GM21619 (cell line): ENCODE data around the gene RAB43.
"Not testable (repeated sequence)": the region's sequence is repeated elsewhere in the genome, so short reads cannot be mapped to it uniquely, and the experiment has no call there.

Experiments used
- ATAC-seq: cut with Tn5 transposase; IDR thresholded peaks from one replicate; pipeline ENCODE4 v1.9.1; 2021; ENCODE audit not compliant: unreplicated experiment

Gene RAB43

DNA sequence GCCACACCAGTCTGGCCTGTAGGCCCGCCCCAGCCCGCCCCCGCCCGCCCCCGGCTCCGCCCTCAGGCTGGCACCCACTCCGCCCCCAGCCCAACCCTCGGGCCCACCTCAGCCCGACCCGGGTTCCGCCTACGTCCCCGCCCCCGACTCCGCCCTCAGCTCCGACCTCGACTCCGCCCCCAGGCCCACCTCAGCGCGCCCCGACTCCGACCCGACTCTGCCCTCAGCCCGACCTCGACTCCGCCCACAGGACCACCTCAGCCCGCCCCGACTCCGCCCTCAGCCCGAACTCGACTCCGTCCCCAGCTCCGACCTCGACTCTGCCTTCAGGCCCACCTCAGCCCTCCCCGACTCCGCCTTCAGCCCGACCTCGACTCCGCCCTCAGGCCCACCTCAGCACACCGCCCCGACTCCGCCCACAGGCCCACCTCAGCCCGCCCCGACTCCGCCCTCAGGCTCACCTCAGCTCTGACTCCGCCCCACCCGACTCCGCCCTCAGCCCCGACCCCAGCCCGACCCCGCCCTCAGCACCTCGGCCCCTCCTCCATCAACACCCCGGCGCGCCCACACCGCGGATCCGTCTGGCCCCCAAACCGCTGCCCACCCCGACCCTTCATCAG is at the start of gene RAB43:
Gene RAB43, minus strand, starts transcription at position 13 of the 620 bp plus-strand sequence. CDS start 315 bp downstream, outside the sequence.
- peak; percentile 30 for ATAC-seq

DNA sequence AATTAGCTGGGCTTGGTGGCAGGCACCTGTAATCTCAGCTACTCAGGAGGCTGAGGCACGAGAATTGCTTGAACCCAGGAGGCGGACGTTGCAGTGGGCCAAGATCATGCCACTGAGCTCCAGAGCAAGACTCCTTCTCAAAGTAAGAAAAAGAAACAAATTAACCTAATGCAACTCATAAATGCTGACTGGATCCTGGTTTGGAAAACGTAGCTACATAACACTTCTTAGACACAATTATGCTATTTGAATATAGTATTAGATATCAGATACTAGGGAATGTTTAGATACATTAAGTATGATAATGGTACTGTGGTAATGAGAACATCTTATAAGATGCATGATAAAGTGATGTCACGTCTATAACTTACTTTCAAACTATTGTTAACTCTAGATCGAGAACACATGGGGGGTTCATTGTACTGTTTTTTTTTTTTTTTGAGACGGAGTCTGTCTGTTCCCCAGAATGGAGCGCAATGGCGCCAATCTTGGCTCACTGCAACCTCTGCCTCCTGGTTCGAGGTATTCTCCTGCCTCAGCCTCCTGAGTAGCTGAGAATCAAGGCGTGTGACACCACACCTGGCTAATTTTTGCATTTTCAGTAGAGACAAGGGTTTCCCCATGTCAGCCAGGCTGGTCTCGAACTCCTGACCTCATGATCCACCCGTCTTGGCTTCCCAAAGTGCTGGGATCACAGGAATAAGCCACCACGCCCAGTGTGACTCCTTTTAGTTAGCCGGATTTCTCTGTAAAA is 45.2 kb upstream of the RAB43 start:
- ATAC-seq: no peak

DNA sequence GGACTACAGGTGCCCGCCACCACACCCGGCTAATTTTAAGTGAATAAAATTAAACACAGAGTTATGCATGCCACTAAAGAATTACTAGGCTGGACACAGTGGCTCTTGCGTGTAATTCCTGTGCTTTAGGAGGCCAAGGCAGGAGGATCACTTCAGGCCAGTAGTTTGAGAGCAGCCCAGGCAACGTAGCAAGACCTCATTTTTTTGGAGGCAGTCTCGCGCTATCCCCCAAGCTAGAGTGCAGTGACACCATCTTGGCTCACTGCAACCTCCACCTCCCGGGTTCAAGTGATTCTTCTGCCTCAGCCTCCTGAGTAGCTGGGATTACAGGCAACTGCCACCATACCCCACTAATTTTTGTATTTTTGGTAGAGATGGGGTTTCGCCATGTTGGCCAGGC is 44.0 kb upstream of the RAB43 start:
- ATAC-seq: not testable (repeated sequence)

DNA sequence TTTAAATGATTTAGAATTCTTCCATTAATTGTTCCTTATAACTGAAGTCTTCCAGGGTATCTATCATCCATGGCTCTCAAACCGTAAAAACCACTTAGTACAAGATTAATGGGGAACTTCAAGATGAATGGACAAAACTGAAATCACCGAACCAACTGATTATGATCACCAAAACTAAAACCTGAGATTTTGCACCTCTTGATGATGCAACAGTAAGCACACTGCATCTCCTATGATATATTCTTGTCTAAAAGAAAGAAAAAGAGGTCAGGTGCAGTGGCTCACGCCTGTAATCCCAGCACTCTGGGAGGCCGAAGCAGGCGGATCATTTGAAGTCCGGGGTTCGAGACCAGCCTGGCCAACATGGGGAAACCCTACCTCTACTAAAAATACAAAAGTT is 42.9 kb upstream of the RAB43 start:
- no peak for ATAC-seq

DNA sequence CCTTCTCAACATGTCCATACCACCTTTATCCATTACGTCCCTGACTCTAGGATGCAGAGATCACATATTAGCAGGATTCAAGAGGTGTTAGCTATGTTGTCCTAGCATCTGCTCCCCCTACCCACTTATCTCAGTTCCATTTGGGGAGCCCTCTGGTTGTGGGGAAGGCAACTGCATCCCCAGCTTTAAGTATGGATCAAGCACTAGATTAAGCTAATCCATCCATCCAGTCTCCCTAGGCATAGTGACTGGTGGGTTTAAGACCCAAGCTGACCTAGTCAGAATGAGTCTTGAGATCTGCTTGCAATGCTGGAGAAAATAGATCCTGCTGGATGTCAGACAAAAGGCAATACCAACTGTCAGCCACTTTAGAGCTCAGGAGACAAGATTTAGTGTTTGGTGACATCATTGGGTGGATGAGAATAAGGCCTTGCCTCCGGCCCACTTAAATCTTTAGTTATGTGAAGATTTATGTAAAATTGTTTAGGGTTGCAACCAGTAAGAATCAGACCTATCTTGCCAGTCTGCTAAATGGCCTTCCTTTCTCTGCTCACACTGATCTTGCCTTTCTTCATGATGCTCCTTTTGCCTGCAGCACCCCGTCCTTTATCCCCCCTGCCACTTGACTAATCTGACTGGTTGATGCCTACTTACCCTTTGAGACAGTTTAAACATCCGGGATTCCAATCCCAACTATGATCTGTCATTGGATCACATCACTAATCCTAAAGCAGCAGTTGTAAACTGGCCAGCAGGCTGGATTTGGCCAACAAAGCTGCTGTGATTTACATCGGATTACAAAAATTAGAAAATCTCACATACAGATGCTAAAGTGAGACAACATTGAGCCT is 41.4 kb upstream of the RAB43 start:
- ATAC-seq: no peak

DNA sequence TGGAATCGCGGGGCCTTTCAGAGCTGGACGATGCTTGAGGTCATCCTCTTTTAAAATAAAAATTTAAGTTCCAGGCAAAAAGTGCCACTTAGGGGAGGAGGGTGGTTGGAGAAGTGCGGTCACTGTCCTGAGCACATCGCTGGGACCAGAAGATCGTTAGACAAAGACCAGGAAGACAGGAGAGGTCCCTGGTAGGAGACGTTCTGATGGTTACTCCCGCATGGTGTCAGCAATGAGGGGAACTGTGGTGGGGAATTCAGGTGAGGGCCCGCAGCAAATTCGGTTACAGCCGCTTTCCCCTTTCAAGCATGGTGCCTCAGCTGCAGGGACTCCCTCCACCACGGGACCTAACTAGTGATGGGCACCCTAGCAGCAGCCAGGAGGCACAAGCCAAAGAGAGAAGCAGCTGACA is 40.3 kb upstream of the RAB43 start:
- ATAC-seq: peak; percentile 4

DNA sequence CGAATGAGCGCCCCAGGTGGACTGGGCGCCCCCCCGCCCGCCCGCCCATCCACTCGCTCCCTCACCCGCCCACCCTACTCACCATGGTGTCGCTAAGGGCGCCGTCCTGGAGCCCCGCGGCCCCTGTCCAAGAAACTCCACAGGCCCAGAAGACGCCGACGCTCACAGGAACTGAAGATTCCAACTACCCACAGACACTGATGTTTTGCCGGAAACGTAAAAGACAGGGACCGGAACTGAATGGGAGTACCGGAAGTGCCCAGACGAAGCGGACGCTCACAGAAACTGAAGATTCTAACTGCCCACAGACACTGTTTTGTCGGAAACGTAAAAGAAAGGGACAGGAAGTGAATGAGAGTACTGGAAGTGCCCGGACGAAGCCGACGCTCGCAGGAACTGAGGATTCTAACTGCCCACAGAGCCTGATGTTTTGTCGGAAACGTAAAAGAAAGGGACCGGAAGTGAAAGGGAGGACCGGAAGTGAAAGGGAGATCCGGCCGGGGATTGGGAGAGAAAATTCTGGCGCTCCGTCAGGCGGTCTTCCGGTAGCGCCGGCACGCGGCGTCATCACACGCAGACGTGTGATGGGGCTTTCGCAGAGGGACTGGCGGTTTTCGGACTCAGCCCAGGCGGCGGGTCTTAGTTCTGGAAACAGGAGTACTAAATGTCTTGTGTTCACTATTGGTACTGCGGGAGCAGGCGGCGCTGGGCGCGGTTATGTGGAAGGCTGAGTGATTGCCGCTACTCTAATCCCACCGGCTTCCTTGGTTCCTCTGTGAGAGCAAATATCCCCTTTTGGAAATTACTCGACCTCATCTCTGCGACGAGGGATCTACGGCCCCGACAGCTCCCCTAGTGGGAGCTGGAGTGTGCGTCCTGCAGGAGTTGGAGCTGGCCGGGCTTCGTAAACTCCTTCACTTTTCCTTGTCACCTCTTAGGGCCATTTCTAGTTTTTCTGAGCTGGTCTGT is 39.6 kb upstream of the RAB43 start, which contains the start of gene ISY1:
Gene ISY1, minus strand, starts transcription at position 173 of the 969 bp plus-strand sequence. Its CDS starts 88 bp downstream, at position 85.
- ATAC-seq: peak; percentile 82

DNA sequence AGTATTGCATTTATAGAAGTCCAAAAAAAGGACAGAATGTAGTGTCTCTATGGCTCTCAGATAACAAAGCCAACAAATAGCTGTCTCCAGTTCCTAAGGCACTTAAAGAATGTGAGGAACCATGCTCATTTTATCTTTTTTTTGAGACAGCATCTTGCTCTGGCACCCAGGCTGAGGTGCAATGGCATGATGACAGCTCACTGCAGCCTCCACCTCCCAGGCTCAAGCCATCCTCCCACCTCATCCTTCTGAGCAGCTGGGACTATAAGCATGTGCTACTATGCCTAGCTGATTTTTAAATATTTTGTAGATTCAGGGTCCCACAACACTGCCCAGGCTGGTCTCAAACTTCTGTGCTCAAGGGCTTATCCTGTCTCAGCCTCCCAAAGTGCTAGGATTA is 23.2 kb upstream of the RAB43 start:
- ATAC-seq: no peak

DNA sequence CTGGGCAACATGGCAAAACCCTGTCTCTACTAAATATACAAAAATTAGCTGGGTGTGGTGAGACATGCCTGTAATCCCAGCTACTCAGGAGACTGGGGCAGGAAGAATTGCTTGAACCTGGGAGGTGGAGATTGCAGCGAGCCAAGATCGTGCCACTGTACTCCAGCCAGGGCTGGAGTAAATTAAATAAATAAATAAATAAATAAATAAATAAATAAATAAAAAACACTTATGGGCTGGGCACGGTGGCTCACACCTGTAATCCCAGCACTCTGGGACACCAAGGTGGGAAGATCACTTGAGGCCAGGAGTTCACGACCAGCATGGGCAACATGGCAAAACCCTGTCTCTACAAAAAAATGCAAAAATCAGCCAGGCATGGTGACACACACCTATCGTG is 19.4 kb upstream of the RAB43 start:
- not testable (repeated sequence) for ATAC-seq

DNA sequence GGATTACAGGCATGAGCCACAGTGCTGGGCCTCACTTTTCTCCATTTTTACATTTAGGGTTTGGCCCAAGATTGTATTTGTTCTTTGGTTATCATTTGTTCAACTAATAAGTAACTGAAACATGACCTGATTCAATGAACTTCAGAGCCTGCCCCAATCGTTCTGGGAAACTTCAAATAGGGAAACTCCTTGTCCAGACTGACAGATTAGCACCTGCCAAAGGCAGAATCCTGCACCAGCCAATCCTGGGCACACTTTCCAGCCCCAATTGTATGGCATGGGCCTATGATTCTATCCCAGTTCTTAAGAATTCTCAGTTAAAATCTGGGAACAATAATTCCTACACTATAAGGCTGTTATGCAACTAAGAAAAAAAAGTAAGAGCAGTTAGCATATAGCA is 18.3 kb upstream of the RAB43 start:
- no peak for ATAC-seq

DNA sequence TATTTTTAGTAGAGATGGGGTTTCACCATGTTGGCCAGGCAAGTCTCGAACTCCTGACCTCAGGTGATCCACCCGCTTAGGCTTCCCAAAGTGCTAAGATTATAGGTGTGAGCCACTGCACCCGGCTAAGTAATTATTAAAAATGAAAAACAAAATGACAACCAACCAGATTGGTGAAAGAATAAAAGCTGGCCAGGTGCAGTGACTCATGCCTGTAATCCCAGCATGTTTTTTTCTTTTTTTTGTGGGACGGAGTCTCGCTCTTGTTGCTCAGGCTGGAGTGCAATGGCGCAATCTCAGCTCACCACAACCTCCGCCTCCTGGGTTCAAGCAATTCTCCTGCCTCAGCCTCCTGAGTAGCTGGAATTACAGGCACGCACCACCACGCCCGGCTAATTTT is 14.7 kb upstream of the RAB43 start:
- ATAC-seq: not testable (repeated sequence)

DNA sequence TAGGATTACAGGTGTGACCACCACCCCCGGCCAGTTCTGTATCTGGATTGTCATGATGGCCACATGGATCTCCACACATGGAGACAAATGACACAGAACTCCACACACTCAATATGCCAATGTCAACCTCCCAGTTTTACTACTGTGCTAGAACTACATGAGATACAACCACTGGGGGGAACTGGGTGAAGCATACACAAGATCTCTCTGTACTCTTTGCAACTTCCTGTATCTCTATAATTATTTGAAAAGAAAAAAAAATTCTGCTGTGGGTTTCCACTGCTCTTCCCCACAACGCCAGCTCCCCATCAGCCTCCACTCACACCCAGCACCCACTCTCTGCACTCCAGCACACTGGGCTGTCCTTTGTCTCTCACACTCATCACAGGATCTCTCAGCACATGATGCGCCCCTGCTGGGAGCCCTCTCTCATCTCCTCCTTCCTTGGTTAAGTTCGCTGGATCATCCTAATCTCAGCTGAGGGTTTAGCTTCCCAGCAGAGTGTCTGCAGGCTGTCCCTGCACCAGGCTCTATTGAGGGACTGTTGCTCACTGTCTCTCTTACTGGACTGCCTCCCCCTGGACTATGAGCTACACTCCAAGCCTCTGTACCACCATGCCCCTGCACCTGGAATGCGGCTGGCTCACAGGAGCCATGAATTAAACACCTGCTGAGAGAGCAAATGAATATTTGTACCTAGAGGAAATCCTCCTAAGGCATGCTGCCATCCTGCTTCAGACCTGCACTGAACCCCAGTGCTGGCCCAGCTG is 10.7 kb upstream of the RAB43 start:
- ATAC-seq: no peak

DNA sequence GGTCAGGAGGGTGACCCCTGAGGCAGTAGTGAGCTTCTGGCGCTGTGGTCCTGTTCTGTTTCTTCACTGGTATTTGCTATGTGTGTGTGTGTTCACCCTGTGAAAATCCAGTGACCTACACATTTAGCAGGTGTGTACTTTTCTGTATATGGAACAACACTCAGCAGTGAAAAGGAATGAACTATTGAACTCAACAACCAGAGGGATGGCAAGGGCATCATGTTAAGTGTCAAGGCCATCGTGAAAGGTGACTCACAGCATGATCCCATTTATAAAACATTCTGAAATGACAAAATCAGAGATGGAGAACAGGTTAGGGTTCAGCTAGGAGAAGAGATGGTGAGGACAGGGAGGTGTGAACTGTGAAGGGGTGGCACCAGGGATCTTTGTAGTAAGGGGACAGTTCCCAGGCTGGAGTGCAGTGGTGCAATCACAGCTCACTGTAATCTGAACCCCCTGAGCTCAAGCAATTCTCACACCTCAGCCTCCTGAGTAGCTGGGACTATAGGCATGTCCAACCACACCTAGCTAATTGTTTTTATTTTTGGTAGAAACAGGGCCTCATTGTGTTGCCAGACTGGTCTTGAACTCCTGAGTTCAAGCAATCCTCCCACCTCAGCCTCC is 10.0 kb upstream of the RAB43 start:
- no peak for ATAC-seq

DNA sequence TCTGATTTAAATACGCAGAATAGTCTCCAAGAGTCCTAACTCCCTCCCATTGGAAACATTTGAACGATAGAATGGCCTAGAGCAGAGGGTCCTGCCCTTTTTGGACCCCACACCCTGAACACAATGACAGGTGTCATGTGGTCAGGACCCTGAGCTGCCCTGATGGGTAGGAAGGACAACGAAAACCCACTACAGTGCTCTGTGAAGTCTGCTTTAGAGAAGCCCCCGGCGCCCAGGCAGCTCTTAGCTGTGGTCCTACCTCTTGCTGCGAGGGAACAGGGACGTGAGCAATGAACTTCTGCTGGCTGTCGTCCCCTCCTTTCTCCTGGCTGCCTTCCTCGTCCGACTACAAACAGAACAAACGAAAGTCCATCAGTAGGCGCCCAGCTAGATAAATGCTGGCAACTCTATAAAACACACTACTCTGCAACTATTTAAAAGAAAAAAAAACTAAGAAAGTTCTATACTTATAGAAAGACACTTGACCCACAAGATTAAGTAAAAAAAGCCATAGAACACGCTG is 8.7 kb upstream of the RAB43 start:
- ATAC-seq: no peak

DNA sequence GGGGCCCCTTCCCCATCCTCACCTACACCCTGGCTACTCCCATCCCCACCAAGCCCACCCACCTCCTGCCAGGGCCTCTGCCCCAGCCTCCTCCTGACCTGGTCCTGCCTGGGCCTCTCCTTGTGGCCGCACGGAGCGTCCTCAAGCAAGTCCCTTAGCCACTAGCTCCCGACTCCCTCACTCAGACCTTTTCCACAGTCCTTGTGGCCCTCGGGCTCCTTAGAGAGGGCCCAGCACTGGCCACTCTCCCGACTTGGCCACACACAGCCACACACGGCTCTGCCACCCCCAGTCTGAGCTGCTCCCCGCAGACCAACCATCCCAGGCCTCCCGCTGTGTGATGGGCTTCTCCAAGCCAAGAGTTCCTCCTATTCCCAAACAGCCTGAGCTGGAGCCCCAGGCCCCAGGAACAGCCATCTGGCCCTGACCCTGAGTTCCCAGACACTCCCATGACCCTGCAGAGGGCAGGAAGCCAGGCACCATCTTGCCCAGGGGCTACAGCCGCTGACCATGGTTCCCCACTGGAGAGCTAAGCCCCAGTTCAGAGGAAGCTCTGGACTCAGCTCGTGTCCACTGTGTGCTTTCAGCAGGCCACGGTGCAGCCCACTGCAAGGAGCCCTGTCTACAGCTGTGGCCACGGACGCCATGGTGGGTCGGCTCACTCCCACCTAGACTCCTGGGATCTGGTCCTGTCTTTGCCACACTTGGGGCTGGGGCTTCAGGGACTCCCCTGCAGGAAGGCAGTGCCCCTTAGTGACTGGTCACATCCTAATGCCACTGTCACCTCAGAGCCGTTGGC is 7.0 kb upstream of the RAB43 start:
- ATAC-seq: no peak

DNA sequence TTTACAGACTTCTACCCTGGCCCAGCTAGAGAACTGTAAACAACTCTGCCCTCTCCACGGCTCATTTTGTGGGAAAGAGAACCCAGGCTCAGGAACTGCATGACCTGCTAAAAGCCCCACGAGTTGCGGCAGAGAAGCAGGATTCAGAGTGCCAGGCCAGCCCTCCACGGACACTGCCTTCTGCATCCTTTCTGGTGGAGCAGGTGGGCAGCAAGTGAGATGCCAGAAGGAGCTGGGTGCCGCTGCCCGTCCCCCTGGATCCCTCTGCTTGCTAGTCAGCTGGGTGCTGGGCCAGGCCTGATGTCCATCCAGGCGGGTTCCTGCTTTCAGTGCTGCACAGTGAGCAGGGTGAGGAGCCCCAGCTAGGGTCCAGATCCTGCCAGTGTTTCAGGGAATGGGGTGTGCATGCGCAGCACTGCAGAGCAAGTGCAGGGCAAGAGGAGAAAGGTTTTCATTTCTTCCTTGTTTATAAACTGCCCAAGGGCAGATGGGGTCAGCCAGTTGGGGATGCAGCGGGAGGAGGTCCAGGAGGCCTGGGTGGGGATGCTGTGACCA is 5.2 kb upstream of the RAB43 start:
- ATAC-seq: no peak

DNA sequence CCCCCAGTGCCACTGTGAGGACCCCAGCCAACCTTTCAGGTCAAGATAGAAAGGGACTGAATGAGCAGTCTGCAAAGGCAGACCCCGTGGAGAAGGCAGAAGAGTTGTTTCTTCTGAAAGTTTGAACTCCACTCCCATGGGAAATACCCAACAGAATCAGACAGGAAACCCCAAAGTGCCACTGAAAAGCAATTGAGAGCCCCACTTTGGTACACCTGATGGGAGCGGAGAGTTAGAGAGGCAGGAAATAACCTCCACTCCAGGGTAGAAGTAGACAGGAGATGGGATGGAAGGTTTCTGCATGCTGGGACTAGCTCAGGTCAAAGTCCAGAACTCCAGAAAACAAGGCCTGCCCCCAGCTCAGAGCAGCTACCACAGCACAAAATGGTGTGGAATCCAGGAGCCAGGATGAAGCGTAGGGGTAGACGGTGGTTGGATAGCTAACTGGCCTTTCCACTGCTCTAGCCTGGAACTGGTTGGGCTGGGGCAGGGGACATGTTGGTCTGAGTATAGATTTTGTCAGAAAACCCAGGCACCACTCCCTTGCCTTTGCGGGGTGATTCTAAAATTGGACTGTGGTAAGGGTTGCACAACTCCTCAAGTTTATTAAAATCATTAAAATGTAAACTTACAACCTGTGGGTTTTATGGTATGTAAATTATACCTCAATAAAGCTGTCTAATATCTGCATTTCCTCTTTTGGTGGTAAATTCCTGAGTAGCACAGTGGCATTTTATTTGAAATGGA is 1.9 kb upstream of the RAB43 start:
- no peak for ATAC-seq
